ENCODE results near the gene DACH2.

The DACH2 gene

DNA sequence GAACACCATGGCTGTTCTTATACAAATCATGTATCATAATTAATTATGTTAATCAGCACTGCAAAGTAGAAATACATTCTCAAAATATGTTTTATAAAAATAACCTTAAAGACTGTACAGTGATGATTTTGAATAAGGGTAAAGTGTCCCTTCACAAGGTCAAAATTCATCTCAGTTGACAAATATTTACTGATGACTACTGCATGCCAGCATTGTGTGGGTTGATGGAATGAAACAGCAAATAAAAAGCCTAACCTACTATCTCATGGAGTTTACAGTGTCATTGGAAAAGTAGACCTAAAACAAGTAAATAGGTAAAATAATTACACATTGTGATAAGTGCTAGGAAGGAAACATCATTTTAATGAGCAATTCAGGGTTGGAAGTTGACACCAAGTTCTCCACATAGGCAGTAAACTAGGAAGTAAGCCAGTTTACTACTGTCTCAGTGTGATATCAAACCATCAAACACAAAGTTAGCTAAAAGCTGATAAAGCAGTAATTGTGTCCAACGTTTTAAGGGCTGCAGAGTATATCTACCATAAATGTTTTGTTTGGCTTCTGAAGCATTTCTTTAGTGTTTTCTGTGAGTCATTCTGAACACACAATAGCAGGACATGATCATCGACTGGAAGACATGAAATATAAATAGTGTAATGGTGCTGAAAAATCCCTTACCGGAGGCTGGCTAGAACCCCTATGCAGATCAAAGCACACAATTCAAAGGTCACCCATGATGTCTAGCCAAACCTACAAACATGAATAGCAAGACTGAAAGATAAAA is 221.8 kb downstream of the DACH2 start:
- no peak overlapping the region for H3K4me3 ChIP-seq (ENCODE audit: low read depth, low read length)
- peak; percentile 11 for DNase-seq (ENCODE audit: low read depth, low spot score)
- TF ChIP-seq, protein P1, sequence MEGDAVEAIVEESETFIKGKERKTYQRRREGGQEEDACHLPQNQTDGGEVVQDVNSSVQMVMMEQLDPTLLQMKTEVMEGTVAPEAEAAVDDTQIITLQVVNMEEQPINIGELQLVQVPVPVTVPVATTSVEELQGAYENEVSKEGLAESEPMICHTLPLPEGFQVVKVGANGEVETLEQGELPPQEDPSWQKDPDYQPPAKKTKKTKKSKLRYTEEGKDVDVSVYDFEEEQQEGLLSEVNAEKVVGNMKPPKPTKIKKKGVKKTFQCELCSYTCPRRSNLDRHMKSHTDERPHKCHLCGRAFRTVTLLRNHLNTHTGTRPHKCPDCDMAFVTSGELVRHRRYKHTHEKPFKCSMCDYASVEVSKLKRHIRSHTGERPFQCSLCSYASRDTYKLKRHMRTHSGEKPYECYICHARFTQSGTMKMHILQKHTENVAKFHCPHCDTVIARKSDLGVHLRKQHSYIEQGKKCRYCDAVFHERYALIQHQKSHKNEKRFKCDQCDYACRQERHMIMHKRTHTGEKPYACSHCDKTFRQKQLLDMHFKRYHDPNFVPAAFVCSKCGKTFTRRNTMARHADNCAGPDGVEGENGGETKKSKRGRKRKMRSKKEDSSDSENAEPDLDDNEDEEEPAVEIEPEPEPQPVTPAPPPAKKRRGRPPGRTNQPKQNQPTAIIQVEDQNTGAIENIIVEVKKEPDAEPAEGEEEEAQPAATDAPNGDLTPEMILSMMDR (IDR thresholded peaks at IDR 0.05; ENCODE audit: low read depth, low read length), result no peak
- in situ Hi-C loops (cut with HindIII; ENCODE audit: low sequenced_read_pairs), result no loop called here

DNA sequence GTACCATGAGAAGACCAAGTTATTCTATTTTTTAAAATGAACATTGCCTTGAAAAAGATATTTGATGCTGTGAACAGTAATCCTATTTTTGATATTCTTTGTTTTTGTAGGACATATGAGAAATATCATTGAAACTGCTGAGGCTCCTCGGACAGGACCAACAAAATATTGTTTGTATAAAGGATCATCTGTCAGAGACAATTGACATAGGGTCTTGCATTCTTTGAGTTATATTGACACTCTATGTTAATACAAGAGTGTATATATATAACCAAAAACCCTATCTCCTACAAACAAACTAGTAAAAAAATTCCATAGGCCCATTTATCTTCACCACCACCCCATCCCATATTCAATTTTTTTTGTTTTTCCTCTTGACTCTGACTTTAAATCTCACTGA is 222.7 kb downstream of the DACH2 start:
- TF ChIP-seq, protein P1 (IDR thresholded peaks at IDR 0.05; ENCODE audit: low read depth, low read length), result no peak
- in situ Hi-C loops (cut with HindIII; ENCODE audit: low sequenced_read_pairs), result no loop called here
- no peak overlapping the region for H3K4me3 ChIP-seq (ENCODE audit: low read depth, low read length)
- DNase-seq (ENCODE audit: low read depth, low spot score), result no peak

DNA sequence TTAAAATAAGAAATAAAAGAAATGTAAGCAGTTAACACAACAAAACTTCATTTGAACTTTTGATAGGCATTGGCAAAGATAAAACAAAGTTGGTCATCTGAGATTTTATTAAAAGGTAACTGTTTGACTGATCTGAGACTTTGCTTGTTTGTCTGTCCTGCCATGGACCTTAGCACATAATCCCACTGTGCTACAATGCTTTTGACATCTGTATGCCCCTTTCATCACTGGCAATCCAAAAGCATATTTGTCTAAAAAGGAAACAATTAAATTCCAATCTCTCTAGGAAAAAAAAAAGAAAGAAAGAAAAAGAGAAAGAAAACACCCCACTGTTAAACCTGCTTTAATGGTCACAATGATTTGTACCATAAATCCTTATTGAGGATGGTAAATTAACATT is 231.0 kb downstream of the DACH2 start:
- TF ChIP-seq, protein P1 (IDR thresholded peaks at IDR 0.05; ENCODE audit: low read depth, low read length), result no peak
- in situ Hi-C loops (cut with HindIII; ENCODE audit: low sequenced_read_pairs), result no loop called here
- DNase-seq (ENCODE audit: low read depth, low spot score), result no peak
- no peak overlapping the region for H3K4me3 ChIP-seq (ENCODE audit: low read depth, low read length)

DNA sequence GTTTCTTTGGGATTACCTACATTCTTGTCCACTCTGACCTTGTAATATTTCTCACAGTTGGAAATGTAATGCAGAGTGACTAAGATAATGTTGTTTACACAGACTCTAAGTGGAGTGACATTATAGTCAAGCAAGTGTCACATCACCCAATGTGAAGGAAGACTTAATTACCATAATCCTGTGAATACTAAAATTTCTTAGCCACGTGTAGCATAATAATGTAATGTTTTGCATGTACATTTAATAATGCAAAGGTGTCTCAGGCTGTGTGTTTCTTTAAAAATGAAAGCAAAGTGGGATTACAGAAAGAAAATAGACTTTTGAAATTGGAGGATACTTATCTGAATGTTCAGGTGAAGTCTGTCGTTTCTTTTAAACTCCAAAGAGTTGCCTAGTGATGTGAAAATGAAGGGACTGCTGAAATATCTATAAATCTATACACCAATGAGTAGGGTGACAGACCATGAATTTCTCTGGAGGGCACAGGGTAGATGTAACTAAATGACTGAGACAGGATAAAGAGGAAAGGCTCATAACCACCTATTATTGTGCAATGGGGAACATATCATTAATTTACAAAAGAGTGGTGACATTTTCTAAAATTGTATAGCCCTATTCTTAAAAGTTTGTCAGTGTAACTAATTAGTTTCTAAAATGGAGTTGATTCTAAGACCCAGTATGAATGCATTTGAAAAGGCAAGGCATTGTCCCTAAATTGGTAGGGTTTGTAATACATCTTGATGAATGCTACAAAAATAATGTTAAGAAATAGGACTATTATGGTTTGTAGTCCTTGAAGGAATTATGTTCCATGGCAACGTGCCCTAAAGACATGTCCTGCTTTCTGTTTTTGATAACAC is 235.7 kb downstream of the DACH2 start:
- DNase-seq (ENCODE audit: low read depth, low spot score), result no peak
- no peak overlapping the region for H3K4me3 ChIP-seq (ENCODE audit: low read depth, low read length)
- TF ChIP-seq, protein P1 (IDR thresholded peaks at IDR 0.05; ENCODE audit: low read depth, low read length), result no peak
- in situ Hi-C loops (cut with HindIII; ENCODE audit: low sequenced_read_pairs), result no loop called here

DNA sequence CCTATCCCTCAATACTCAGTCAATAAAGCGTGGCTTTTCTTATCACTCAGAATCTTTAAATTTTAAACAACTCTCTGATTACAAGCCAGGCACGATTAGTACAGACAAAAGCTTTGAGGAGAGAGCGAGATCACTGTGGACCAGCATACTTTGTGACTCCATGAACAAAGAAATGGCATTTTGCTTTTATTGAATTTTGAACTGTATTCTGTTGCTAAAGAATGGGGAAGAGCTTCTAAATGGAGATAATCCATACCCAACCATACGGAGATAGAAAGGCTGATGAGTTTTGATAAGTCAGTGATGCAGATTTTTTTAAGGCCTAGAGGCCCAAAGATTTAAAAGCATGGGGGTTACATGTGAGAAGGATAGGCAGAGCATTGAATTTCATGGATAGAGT is 259.1 kb downstream of the DACH2 start:
- TF ChIP-seq, protein P1 (IDR thresholded peaks at IDR 0.05; ENCODE audit: low read depth, low read length), result no peak
- H3K4me3 ChIP-seq (ENCODE audit: low read depth, low read length), result no peak overlapping the region
- in situ Hi-C loops (cut with HindIII; ENCODE audit: low sequenced_read_pairs), result no loop called here
- no peak for DNase-seq (ENCODE audit: low read depth, low spot score)

DNA sequence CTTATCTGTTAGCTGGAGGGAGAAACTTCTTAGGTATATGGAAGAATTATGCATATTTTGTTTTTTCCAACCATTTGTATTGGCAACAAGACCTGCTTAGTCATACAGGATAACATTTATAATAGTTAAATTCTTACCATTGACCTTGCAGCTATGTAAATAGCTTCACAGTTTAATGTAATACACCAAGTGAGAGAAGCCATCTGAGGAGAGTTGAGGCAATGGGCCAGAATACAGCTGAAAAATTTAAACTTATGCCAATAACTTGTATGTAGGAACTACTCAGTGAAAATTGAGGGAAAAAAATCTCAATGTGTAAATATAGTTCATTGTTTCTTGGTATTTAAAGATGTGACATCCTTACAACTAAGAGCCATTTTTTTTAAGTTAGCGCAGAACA is 273.5 kb downstream of the DACH2 start:
- TF ChIP-seq, protein P1 (IDR thresholded peaks at IDR 0.05; ENCODE audit: low read depth, low read length), result no peak
- in situ Hi-C loops (cut with HindIII; ENCODE audit: low sequenced_read_pairs), result no loop called here

More for the DNA sequence above, 273.5 kb downstream of the DACH2 start:
- no peak for DNase-seq (ENCODE audit: low read depth, low spot score)
- H3K4me3 ChIP-seq (ENCODE audit: low read depth, low read length), result no peak overlapping the region

All from astrocyte of the spinal cord (primary cell).